Measurements from ENCODE around the gene DNAJC8. TPM values are rescaled to one million over a fixed set of nuclear protein-coding genes. Genes with fewer than 3 reads are reported as not detected.

Gene DNAJC8
- total RNA-seq, 6 experiments from 2014 or later: 22.2 to 34.4 (median 28.2) TPM

DNA sequence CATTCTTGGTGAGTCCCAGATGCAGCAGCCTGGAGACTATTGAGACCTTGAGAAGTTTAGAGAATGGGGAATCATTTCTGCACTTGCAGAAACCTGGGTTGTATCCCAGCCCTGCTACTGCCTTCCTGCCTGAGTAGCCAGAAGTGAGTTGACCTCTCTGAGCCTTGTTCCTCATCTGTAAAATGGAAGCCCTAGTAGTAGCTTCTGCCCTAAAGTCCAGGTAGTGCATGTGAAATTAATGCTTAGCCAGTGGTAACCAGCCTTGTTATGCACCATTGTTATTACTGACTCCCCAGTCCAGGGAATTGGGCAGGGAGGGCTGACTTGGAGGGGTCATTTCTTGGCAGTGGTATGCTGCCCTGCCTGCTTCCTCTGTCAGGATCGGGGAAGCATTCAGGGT is 32.1 kb upstream of the DNAJC8 start:
- peaks cover 0 to 89% (median 23%) of the 10 kb centered on the region in 4 donors for H3K4me1 ChIP-seq
- no peaks in the 10 kb centered on the region for H3K36me3 ChIP-seq
- ATAC-seq: no peak
- H3K9me3 ChIP-seq: no peaks in the 10 kb centered on the region
- H3K27ac ChIP-seq: peak overlapping the region in 2 of 3 donors; percentile 13 to 24
- no peaks in the 10 kb centered on the region for H3K27me3 ChIP-seq
- intact Hi-C loops (cut with DNase I): no loop called here
- DNase-seq: no peak
- TF ChIP-seq, protein P1, sequence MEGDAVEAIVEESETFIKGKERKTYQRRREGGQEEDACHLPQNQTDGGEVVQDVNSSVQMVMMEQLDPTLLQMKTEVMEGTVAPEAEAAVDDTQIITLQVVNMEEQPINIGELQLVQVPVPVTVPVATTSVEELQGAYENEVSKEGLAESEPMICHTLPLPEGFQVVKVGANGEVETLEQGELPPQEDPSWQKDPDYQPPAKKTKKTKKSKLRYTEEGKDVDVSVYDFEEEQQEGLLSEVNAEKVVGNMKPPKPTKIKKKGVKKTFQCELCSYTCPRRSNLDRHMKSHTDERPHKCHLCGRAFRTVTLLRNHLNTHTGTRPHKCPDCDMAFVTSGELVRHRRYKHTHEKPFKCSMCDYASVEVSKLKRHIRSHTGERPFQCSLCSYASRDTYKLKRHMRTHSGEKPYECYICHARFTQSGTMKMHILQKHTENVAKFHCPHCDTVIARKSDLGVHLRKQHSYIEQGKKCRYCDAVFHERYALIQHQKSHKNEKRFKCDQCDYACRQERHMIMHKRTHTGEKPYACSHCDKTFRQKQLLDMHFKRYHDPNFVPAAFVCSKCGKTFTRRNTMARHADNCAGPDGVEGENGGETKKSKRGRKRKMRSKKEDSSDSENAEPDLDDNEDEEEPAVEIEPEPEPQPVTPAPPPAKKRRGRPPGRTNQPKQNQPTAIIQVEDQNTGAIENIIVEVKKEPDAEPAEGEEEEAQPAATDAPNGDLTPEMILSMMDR (IDR thresholded peaks at IDR 0.05): no peak
- TF ChIP-seq POLR2A (IDR thresholded peaks at IDR 0.05): no peak
- WGBS (ENCODE audit: insufficient coverage, low coverage, low lambda C conversion rate, missing lambda C conversion rate): no CpG with 5 or more reads among the region's 1 CpG
- H3K4me3 ChIP-seq: no peak overlapping the region

DNA sequence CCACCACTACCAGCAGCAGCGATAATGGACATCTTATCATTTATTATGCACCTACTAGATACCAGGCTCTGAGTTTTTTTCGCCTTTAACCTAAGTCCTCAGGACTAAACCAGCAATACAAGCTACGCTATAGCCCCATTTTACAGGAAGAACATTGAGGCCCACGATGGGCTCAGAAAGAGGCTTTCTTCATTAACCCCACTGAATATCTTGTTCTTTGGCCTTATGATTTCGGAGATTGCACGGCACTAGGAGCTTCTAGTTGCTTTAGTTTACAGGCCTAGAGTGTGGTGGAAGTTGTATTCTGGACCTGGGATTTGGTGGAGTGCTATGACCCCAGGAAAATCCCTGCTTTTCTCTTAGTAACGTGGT is 28.0 kb upstream of the DNAJC8 start:
- Histone ChIP-seq H3K4me3 (peak overlapping the region; percentile 81 to 99 (median 99)), H3K4me1 (peaks cover 0 to 55% (median 11%) of the 10 kb centered on the region in 4 donors), H3K27me3 (no peaks in the 10 kb centered on the region), H3K9me3 (no peaks in the 10 kb centered on the region), H3K27ac (peak overlapping the region in 2 of 3 donors; percentile 83 to 88), H3K36me3 (no peaks in the 10 kb centered on the region)
- DNase-seq (no peak), ATAC-seq (no peak)
- 27% methylated on average over 7 of the region's 7 CpGs for WGBS (ENCODE audit: insufficient coverage, low coverage, low lambda C conversion rate, missing lambda C conversion rate)
- intact Hi-C loops (cut with DNase I): no loop called here
- no peak for TF ChIP-seq POLR2A (IDR thresholded peaks at IDR 0.05)
- TF ChIP-seq, protein P1 (IDR thresholded peaks at IDR 0.05): no peak

GRCh38 chr1:28259934-28260802 is 27.3 kb upstream of the DNAJC8 start:
- H3K27ac ChIP-seq: peak overlapping the region; percentile 67 to 88 (median 83)
- intact Hi-C loops (cut with DNase I): no loop called here
- WGBS (ENCODE audit: insufficient coverage, low coverage, low lambda C conversion rate, missing lambda C conversion rate): 1% methylated on average over 18 of the region's 66 CpGs
- DNase-seq: peak; percentile 71 to 77 (median 73)
- no peaks in the 10 kb centered on the region for H3K9me3 ChIP-seq
- peak overlapping the region; percentile 81 to 99 (median 99) for H3K4me3 ChIP-seq
- H3K4me1 ChIP-seq: peaks cover 0 to 49% (median 11%) of the 10 kb centered on the region in 4 donors
- H3K27me3 ChIP-seq: no peaks in the 10 kb centered on the region
- no peaks in the 10 kb centered on the region for H3K36me3 ChIP-seq
- ATAC-seq: peak; percentile 18 to 29 (median 22)
- no peak for TF ChIP-seq POLR2A (IDR thresholded peaks at IDR 0.05)

DNA sequence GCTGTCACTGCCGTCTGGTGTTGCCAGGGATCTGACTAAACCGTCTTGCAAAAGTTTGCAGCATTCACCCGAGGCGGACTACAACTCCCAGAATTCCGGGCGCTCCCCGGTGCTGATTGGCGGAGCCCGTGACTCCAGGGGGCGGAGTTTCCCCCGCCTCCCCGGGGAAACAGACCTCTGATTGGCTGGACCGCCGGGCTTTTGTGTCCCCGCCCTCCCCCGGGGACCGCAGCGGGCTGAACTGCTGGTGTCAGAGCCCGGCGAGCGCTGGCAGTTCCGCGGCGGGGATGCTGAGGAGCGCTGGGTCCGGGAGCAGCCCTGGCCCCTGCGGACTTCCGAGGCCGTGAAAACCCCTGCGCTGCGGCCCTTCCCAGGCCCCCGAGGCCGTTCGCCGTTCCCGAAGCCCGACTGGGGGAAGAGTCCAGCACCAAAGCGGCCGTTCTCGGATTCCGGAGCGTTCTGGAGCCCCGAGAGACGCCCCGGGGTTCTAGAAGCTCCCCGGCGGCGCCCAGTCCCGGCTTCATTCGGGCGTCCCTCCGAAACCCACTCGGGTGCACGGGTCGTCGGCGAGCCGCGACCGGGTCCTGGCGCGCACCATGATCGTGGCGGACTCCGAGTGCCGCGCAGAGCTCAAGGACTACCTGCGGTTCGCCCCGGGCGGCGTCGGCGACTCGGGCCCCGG is 26.6 kb upstream of the DNAJC8 start, which contains the start of gene SESN2:
SESN2 (plus strand) TSS at position 267 of the 682 bp plus-strand sequence; CDS start at position 597, 330 bp downstream.
- Histone ChIP-seq H3K27ac (peak within 1 kb of the TSS; percentile 67 to 88 (median 83)), H3K9me3 (no peaks in the 10 kb centered on the region), H3K36me3 (no peaks in the 10 kb centered on the region), H3K4me1 (peaks cover 0 to 42% (median 11%) of the 10 kb centered on the region in 4 donors), H3K4me3 (peak within 1 kb of the TSS; percentile 81 to 99 (median 99)), H3K27me3 (no peaks in the 10 kb centered on the region)
- intact Hi-C loops (cut with DNase I): no loop called here
- peak; percentile 100 for TF ChIP-seq POLR2A (IDR thresholded peaks at IDR 0.05)
- TF ChIP-seq, protein P1 (IDR thresholded peaks at IDR 0.05): no peak
- ATAC-seq: peak; percentile 94 to 96 (median 94)
- peak; percentile 99 to 100 (median 100) for DNase-seq
- 5% methylated on average over 7 of the region's 76 CpGs for WGBS (ENCODE audit: insufficient coverage, low coverage, low lambda C conversion rate, missing lambda C conversion rate)
